HG03280 (cell line): Measurements from ENCODE around the gene PPP6R3.
"Not testable (repeated sequence)": the region's sequence is repeated elsewhere in the genome, so short reads cannot be mapped to it uniquely, and the experiment has no call there.

Experiments
- ATAC-seq: cut with Tn5 transposase; IDR thresholded peaks from one replicate; pipeline ENCODE4 v1.9.1; 2021; ENCODE audit warnings: mild to moderate bottlenecking, moderate library complexity; ENCODE audit not compliant: unreplicated experiment

Gene PPP6R3

GRCh38 chr11:68454767-68455166 lies 5.8 kb upstream of the PPP6R3 start:
- no peak for ATAC-seq

GRCh38 chr11:68455485-68455884 lies 5.1 kb upstream of the PPP6R3 start:
- no peak for ATAC-seq

GRCh38 chr11:68457216-68457897 lies 3.2 kb upstream of the PPP6R3 start:
- ATAC-seq, result no peak

- no peak for ATAC-seq
Observed at GRCh38 chr11:68457898-68458249, 2.7 kb upstream of the PPP6R3 start.

GRCh38 chr11:68458340-68458739 lies 2.2 kb upstream of the PPP6R3 start:
- not testable (repeated sequence) for ATAC-seq

- ATAC-seq, result peak; percentile 80
Observed at GRCh38 chr11:68459886-68460740, 439 bp upstream of the PPP6R3 start.

- no peak for ATAC-seq
Observed at GRCh38 chr11:68461575-68461917, 994 bp downstream of the PPP6R3 start.

DNA sequence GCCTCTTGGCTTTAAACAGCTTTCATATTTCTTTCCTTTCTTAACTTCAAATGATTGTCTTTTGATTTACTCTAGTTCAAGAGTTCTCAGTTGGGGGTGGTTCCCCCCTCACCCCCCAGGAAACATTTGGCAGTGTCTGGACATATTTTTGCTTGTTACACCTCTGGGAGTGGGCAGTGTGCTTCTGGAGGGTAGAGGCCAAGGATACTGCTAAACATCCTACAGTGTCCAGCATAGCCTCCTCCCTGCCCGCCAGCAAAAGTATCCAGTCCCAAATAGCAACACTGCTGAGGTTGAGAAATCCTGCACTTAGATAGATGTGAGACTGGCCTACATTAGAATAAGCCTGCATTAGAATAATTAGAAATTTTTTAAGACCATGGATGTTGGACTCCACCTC lies 3.2 kb downstream of the PPP6R3 start:
- ATAC-seq, result no peak

DNA sequence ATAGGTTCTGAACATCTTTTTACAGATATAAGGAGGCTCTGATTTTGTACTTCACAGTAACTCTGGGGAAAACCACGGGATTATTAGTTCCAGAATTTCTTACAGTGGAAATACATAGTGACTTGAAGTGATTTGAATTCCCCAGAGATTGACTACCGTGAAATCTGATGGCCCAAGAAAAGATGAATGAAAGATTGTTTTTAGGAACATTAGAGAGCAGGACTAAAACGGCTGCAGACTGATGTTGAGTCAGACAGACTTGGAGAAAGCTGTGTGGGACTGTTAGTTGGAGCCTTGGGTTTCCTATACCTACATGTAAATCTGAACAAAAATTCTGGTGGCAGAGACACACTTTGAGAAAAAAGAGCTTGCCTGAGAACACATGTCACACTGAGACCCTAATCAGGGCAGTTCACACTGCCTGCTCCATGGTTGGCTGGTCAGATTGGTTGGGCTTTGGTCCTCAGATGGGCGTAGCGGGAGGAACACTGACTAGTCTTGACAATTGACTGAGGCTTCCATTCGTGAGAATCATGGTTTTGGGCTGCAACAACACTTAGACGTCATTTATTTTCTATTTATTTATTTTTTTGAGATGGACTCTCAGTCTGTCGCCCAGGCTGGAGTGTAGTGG lies 6.8 kb downstream of the PPP6R3 start:
- ATAC-seq, result no peak

- no peak for ATAC-seq
Observed at GRCh38 chr11:68468217-68468828, 7.8 kb downstream of the PPP6R3 start.

DNA sequence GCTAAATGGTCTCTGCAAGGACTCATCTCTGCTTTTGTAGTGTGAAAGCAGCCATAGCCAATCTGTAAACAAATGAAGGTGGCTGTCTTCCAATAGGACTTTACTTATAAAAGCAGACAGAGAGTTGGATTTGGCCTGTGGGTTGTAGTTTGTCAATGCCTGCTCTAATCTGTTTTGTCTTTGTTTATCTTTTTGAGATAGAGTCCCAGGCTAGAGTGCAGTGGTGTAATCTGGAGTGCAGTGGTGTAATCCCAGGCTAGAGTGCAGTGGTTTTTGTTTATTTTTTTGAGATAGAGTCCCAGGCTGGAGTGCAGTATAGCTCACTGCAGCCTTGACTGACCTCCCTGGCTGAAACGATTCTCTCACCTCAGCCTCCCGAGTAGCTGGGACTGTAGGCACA lies 8.6 kb downstream of the PPP6R3 start:
- no peak for ATAC-seq

GRCh38 chr11:68469642-68470041 lies 9.1 kb downstream of the PPP6R3 start:
- no peak for ATAC-seq

DNA sequence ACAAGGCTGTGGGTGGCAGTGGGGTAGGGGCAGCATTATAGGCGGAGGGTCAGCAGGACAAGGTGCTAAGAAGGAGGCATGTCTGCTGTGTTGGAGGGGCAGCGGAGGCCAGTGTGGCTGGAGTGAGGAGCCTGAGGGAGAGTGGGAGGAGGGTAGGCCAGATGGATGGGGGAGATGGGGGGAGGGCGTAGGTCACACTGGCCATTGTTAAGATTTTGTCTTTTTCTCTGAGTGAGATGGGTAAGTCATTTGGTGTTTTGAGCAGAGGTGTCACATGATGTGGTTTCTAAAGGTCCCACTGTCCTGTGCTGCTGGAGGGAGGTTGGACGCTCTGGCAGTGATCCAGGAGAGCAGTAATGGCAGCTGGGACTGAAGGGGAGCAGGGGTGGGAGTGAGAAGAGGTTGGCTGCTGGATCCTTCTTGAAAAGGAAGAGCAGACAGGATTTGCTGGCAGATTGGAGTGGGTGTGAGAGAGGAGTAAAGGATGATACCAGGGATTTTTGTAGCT lies 9.8 kb downstream of the PPP6R3 start:
- no peak for ATAC-seq

DNA sequence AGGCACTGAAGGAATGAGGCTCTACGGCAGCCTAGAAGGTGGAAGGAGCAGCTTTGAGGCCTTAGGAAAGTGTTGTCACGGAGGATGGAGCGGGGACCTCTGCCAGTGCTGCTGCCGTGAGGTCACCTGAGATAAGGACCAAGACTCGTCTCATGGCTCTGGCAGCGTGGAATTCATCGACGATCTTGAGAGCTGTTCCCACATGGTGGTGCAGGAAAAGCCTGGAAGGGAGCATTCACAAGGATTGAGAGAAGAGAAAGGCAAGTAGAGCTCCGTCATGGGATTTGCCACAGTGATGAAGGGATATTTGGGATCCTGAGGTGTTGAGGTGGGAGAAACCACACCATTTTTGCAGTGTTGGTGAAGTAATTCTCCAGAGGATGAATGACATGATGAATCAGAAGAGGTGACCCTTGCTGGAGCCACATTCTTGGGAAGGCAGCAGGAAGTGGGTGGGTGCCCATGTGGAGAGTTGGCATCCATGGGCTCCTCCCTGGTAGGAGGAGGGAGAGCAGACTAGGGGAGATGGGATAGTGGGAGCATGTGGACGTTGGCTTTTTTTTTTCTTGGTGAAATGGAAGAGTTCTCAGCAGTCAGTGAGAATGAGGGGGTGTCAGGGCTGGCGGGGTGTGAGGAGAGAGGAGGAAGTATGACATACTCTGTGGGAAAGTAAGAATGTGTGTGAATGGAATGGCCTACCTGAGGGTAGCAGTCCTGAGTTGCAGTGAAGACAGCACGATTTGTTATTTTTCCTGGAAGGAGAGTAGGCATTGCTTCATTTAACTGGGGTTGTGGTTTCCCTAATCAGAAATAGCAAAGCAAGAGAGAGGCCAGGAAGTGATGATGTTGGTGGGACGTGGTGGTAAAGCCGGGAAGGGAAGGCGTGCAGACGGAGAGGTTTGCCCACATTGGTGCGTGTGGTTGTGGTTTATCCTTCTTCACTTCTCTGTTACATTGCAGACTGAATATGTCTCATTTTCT lies 11.1 kb downstream of the PPP6R3 start:
- ATAC-seq, result no peak

GRCh38 chr11:68472778-68473177 lies 12.2 kb downstream of the PPP6R3 start:
- no peak for ATAC-seq

- ATAC-seq, result no peak
Observed at GRCh38 chr11:68473693-68474092, 13.1 kb downstream of the PPP6R3 start.

DNA sequence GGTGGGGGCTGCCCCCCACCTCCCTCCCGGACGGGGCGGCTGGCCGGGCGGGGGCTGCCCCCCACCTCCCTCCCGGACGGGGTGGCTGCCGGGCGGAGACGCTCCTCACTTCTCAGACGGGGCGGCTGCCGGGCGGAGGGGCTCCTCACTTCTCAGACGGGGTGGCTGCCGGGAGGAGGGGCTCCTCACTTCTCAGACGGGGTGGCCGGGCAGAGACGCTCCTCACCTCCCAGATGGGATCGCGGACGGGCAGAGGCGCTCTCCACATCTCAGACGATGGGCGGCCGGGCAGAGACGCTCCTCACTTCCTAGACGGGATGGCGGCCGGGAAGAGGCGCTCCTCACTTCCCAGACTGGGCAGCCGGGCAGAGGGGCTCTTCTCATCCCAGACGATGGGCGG lies 15.1 kb downstream of the PPP6R3 start:
- not testable (repeated sequence) for ATAC-seq

- no peak for ATAC-seq
Observed at GRCh38 chr11:68479390-68479789, 18.8 kb downstream of the PPP6R3 start.

GRCh38 chr11:68480193-68480592 lies 19.6 kb downstream of the PPP6R3 start:
- no peak for ATAC-seq

DNA sequence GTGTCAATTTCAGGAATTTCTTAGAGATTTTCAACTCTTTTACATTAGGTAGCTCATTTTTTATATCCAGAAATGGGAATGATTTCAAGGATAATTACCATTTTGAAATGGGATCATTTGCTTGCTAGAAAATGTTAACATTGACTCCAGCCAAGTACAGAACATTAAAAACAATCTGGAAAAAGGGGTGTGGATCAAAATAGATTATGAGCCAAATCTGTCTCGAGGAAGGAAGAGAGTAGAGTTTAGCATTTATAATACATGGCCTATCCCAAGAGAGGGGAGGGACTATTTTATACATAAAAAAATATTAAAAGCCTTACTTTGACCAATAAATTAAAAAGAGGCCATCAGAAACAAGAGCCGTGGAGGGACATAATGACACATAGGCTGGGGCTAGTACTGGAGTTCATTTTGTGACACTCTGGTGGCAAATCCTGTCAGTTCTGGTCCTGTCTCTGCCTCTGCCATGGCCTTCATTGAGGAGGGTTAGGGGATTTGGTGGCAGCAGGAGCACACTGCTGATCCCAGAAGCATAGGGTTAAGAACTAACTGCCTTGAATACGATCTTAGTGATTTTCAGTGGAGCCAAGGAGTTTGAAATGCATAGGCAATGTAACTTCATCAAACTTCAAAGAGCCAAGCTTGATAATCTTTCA lies 20.4 kb downstream of the PPP6R3 start:
- no peak for ATAC-seq
